Measurements from ENCODE around the gene RNU5D-1.

RNU5D-1 gene

DNA sequence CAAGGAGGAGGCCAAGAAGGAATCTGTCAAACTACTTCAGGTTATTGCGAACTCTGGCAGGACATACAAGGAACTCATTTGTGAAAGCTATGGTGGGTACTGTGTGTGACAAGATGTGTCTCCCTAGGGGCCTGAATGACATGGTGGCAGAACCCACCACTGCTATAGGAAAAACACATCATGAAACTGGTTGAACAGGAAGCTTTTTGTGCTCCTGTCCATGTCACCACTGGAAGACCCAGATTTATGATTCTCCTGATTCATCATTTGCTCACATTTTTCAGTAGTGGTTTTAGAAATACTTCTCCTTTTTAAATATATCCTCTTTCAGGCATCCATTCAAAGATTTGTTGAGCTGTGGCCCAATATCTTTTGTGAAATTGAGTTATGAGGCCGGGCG is 32.8 kb downstream of the RNU5D-1 start:
- no peak for DNase-seq

GRCh38 chr1:44696789-44697345 is 34.1 kb downstream of the RNU5D-1 start:
- no peak for DNase-seq

- DNase-seq = no peak
Observed at GRCh38 chr1:44696101-44696500, 34.9 kb downstream of the RNU5D-1 start.

DNA sequence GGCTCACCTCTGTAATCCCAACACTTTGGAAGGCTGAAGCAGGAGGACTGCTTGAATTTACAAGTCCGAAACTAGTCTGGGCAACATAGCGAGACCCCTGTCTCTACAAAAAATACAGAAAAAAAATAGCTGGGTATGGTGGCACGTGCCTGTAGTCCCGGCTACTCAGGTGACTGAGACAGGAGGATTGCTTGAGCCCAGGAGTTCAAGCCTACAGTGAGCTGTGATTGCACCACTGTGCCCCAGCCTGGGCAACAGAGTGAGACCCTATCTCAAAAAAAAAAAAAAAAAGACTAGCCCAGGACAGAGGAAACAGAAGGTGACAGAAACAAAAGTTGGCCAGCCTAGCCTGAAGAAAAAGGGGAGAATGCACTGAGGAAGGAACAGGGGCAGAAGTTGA is 35.3 kb downstream of the RNU5D-1 start:
- no peak for DNase-seq

GRCh38 chr1:44694863-44695478 is 36.0 kb downstream of the RNU5D-1 start:
- no peak for DNase-seq

DNA sequence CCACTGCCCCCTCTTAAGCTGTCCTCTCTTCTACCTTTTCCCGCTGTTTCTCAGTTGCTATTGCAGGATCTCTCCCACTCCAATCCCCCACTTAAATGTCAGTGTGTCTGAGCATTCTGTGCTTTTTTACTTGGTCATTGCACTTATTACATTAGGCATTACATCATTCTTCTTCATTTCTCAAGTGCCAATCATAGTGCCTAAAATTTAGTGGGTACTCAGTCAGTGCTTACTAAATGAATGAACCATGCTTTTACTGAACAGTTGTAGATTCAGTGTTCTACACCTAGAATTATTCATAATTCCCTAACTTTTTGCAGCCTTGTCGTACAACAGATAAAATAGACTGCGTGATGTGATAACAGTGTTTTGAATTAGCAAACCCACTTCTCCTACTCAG is 37.1 kb downstream of the RNU5D-1 start:
- DNase-seq = no peak

DNA sequence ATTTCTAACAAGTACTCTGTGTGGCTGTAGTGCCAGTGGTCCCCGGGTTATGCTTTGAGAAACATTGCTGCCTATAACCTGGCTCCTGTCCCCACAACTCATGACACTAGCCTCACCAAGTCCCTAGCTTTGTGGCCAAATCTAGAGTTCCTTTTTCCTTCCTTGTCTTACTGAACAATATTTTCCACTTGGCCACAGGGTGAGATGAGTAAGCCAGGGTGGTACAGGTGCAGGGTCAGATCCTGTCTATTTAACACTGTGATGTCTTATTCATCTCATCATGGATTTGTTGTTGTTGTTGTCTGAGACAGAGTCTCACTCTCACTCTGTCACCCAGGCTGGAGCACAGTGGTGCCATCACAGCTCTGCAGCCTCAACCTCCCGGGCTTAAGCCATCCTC is 37.8 kb downstream of the RNU5D-1 start:
- no peak for DNase-seq

GRCh38 chr1:44689447-44689765 is 41.6 kb downstream of the RNU5D-1 start:
- no peak for DNase-seq

DNA sequence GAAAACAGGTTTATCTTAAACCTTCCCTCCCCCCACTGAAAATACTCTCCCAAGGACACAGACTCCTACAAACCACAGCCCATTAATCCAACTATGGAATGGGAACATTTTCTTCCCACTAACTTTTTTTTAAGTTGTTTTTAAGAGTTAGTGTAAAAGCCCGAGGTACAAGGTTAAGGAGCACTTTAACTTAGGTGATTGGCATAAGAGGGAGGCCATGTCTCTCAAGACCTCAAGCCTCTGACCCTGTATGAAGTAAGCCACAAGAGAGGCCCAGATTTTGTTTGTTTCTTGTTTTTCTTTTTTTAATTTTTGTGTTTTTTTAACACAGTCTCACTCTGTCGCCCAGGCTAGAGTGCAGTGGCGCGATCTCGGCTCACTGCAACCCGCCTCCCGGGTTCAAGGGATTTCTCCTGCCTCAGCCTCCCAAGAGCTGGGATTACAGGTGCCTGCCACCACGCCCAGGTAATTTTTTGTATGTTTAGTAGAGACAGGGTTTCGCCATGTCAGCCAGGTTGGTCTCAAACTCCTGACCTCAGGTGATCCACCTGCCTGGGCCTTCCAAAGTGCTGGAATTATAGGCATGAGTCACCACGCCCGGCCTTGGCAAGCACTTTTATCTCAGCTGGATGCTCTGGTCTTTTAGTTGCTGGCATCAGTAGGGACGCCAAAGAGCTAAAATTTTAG is 42.1 kb downstream of the RNU5D-1 start:
- no peak for DNase-seq

- DNase-seq = no peak
Observed at GRCh38 chr1:44685881-44686280, 45.1 kb downstream of the RNU5D-1 start.

GRCh38 chr1:44685218-44685617 is 45.8 kb downstream of the RNU5D-1 start:
- DNase-seq = no peak

DNA sequence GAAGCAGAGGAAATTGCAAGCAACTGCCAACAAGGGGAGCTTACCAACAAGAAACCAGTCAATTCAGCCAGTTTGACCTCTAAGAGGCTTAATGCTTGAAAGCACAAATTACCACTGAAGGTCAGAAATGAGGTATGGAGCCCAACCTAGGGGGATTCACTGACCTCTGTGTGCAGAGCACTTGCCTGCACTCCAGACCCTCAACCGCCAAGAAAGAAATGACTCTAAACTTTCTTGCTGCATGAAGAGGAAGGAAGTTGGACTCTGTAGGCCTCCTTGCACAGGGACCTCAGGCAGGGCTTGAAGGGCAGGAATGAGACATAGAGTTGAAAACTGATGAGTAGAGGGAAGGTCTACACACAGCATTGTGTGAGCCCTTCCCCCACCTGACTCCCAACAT is 46.4 kb downstream of the RNU5D-1 start:
- no peak for DNase-seq

GRCh38 chr1:44682883-44683265 is 48.1 kb downstream of the RNU5D-1 start:
- DNase-seq = no peak

- no peak for DNase-seq
Observed at GRCh38 chr1:44681905-44682882, 48.8 kb downstream of the RNU5D-1 start.
